Measurements from ENCODE around the gene ADH4.
"Not testable (repeated sequence)": the region's sequence is repeated elsewhere in the genome, so short reads cannot be mapped to it uniquely, and the experiment has no call there.

ADH4 gene

DNA sequence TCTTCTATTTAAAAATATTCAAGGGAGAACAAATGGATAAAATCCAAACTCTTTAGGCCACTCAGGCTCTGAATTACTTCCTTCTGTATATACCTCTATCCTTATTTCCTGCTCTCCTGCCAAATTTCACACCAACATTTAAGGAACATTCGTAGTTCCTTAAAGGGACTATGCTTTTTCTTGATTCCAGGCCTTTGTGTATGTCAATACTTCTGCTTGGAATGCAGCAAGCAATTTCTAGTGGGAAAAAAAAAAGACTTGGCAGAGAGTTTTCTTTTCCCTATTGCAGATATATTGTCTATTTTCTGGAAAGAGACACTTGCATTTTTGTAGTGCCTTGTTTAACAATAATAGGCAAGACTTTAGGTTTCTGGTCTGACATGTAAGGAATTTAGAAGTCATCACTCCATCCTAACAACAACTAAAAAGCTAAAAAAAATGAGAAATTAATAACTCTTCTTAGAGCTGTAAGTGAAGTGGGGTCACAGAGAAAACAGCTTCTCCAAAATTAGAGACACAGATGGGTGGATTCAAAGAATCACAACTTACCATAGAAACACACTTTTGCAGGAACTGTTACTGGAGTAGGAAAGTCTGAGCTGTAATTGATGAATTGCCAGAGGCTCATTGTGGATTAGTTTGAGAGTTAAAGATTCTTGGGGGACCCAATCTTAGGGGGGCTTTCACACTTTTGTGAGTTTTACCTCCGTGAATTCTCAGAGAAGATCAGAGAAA is 53.4 kb downstream of the ADH4 start:
- TF ChIP-seq, protein P1, sequence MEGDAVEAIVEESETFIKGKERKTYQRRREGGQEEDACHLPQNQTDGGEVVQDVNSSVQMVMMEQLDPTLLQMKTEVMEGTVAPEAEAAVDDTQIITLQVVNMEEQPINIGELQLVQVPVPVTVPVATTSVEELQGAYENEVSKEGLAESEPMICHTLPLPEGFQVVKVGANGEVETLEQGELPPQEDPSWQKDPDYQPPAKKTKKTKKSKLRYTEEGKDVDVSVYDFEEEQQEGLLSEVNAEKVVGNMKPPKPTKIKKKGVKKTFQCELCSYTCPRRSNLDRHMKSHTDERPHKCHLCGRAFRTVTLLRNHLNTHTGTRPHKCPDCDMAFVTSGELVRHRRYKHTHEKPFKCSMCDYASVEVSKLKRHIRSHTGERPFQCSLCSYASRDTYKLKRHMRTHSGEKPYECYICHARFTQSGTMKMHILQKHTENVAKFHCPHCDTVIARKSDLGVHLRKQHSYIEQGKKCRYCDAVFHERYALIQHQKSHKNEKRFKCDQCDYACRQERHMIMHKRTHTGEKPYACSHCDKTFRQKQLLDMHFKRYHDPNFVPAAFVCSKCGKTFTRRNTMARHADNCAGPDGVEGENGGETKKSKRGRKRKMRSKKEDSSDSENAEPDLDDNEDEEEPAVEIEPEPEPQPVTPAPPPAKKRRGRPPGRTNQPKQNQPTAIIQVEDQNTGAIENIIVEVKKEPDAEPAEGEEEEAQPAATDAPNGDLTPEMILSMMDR (IDR thresholded peaks at IDR 0.05; ENCODE audit: low read depth, low read length): no peak
- no peak for DNase-seq (ENCODE audit: extremely low read depth, low read depth)

DNA sequence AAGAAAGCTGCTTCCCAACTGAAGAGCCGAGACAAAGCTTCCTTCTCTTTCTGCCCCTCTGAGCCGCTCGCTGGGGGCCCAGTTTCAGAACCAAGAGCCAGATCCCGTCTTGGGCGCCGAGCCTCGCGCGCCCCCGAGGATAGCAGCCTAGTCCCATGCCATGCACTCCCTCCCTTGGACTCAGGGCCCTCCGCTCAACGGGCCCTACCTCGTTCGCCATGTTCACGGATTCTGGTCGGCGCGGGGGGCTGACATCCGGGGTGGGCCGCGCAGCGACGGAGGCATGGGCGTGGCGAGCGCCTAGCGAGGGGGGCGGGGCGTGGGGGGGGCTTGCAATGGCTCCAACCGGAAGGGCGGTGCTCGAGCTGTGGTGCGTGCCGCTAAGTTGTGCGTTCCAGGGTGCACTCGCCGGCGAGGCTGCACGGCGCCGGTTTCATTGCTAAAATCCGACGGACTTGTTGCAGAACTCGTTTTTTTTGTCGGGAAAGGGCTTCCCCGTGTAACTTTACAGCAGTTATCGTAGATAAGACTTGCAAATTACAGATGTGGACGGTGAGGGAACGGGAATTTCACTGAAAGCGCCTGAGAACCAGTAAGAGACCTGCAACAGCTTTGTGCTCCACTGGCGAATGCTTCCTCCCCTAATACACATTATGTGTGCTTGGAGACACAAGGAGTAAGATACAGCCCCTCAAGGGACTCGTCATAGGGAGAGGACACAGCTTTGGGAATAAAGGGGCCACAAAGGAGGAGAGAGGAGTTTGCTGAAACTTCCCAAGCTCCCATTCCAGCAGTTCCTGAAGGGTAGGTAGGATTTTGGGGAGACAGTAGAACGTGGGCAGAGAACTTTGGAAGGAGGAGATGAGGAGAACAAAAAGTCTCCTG is 55.4 kb downstream of the ADH4 start, which contains the start of gene ADH5:
TSS of gene ADH5 (minus strand) at position 308 of the 885 bp plus-strand sequence. CDS start at position 220, 88 bp downstream.
- peak; percentile 72 for DNase-seq (ENCODE audit: extremely low read depth, low read depth)
- TF ChIP-seq, protein P1 (IDR thresholded peaks at IDR 0.05; ENCODE audit: low read depth, low read length): no peak

DNA sequence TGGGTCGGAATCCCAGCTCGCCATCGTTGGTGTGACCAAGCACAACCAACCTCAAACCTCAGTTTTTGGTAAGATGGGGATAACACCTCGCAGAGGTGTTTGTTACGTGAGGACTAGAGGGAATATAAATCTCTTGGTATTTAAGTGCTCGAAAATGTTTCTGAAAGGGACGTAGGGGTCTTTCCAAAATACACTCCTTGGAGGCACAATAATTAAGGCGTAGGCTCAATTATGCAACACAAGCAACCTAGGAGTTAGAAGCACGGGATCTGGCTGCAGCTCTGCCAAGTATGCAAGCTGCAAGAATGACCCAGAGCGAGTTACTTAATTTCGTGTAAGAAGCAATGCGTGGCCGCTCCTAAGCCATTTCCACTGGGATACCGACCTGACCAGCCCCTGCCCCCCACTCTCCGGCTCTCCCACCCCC is 56.1 kb downstream of the ADH4 start:
- peak; percentile 85 for DNase-seq (ENCODE audit: extremely low read depth, low read depth)
- TF ChIP-seq, protein P1 (IDR thresholded peaks at IDR 0.05; ENCODE audit: low read depth, low read length): no peak

DNA sequence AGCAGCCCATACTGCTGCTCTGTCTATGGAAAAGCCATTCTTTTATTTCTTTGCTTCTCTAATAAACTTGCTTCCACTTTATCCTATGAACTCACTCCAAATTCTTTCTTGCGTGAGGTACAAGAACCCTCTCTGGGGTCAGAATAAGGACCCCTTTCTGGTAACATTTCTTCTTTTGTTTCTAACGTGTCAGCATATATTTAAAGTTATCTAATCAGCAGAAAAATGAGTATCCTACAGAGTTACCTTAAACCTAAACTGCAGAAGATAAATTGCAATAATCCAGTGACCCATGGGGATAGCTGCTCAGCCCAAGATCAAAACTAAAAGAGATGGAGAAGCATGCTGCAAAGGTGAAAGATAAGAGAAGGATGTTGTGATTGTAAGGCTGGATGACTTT is 59.5 kb downstream of the ADH4 start:
- TF ChIP-seq, protein P1 (IDR thresholded peaks at IDR 0.05; ENCODE audit: low read depth, low read length): no peak
- no peak for DNase-seq (ENCODE audit: extremely low read depth, low read depth)

DNA sequence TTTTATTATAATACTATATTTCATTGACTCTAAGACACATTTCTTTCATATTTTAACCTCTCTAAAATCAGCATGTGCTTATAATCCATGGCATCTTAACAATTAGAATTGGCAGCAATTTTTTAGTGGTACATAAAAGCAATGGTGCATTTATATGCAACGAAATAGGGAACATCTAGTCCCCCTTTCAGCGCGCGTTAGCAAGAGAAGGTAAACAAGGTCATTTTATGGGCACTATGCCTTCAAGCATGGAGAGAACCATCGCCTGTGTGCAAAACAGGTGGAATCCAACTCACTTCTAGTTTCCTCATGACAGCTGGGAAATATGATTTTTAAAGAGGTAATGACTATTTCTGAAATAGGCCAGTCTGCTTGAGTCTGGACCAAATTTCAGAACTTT is 61.9 kb downstream of the ADH4 start:
- TF ChIP-seq, protein P1 (IDR thresholded peaks at IDR 0.05; ENCODE audit: low read depth, low read length): no peak
- no peak for DNase-seq (ENCODE audit: extremely low read depth, low read depth)

DNA sequence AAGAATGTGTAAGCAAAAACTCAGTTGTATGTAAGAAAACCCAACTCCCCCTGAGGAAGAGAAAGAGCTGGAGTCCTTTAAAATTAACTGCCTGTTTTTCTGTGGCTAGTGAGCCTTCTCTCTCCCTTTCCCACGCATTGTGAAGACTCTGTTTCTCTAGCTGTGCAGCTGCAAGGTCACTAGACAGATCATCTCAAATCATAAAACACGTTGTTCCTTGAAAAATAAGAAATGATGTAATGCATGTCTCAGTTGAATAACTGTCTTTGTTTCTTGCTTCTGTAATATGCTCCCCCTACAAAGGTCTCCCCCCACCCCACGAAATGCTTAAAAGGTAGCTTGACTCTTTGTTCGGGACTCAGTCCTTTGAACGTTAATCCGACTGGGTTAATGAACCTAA is 63.2 kb downstream of the ADH4 start:
- DNase-seq (ENCODE audit: extremely low read depth, low read depth): not testable (repeated sequence)

DNA sequence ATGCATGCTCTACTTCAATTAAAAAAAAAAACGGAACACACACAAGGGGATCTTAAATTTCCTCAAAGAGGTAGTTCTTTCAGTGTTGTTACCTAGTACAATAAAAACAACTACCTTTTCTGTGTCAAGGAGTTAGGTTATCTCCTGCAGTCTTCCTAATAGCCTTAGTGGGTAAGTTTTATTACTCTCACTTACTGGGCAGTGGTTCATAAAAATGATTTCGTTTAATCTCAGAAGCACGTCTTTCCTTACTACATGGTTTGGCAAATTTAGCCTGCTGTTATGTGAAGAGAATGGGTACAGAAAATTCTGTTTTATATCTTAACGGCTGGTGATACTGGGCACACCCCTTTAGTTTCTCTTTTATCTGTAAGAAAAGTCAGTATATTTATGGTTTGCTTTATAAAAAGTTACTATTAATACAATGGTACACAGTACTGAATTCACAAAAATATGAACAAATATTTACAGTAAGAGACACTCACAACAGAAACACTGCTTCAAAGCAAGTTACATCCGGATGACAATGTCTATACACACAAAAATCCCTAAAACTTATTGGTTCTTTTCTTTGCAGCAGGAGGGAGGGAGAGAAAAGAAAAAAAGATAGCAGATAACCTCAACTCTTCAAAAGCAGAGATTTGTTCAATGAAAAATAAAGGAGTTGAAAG is 64.3 kb downstream of the ADH4 start:
- TF ChIP-seq, protein P1 (IDR thresholded peaks at IDR 0.05; ENCODE audit: low read depth, low read length): no peak
- DNase-seq (ENCODE audit: extremely low read depth, low read depth): no peak

Measured in AG09319 (cell line).